Activated T-helper 9 cell treated with anti-CD3 and anti-CD28 coated beads, Interleukin-2, amount 50 U/mL, for 16 hours (primary cell): Measurements from ENCODE around the gene KRT16.
"Not testable (repeated sequence)": the region's sequence is repeated elsewhere in the genome, so short reads cannot be mapped to it uniquely, and the experiment has no call there.

Source experiments
- DNase-seq: peaks from one replicate; pipeline ENCODE4 v3.0.0-alpha.2; 2020; ENCODE audit warnings: low read depth

The KRT16 gene

DNA sequence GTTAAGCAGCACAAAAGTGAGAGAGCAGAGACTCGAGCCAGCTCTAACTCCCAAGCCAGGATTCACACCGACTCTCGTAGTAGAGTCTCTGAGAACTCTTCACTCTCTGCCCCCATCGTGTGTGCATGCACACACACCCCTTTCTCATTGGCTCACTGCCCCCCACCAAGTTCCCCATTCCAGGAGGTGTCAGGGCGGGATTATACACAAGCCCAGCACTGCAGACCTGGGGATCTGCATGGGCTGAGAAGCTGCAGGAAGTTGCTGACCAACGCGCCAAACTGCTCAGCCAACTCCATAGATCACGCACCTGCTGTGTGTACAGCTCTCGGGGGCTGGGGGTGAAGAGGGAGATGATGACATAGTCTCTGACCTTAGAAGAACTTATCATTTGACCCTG, 2.2 kb upstream of the KRT16 start:
- DNase-seq = not testable (repeated sequence)

DNA sequence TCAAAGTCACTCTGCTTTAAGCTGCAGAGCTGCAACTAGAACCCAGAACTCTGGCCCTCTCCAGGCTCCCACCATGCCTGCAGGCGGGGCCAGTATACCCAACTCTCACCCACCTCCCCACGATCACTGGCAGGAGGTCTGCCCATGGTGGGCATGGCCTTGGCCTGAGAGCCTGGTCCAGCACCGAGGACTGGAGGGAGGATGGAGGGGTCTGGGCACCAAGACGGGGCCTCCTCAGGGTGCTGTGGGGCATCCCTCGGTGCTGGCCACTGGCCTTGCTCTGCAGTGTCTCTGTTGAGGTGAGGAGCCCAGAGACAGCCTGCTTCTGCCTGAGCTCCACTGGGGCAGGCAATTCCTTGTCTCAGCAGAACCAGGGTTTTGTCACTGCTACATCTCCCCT, 1.5 kb upstream of the KRT16 start:
- no peak for DNase-seq

DNA sequence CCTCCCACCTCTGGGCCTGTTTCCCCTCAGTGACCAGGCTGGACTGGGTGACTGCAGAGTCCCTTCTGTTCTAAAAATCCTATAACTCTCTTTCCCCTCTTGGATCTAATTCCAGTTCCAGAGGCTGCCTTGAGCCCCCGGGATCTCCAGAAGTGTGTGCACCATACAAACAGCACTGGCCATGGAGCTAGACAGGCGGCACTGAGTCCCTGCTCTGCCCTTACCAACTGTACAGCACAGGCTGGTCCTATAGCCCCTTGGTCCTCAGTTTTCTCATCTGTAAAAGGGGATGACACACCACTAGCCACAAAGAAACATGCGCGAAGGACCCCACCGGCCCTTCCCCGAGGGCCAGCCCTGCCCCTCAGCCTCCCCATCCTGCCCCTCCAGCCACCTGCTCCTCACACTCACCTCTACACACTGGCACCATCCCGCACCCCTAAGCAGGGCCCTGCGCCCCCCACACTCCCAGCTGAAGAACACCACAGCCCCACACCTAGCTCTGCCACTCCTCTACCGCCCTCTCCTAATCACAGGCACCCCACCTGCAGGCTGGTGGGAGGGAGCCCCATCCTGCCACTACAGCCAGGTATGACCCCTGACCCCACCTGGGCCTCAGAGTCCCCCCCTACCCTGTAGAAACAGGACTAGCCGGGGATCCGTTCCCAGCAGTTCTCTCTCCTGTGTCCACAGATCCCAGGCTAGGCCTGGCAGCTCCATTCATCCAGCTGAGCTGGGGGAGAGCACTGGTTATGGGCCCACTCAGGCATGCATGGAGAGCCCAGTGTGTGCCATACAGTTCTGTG, 913 bp upstream of the KRT16 start:
- DNase-seq = no peak

DNA sequence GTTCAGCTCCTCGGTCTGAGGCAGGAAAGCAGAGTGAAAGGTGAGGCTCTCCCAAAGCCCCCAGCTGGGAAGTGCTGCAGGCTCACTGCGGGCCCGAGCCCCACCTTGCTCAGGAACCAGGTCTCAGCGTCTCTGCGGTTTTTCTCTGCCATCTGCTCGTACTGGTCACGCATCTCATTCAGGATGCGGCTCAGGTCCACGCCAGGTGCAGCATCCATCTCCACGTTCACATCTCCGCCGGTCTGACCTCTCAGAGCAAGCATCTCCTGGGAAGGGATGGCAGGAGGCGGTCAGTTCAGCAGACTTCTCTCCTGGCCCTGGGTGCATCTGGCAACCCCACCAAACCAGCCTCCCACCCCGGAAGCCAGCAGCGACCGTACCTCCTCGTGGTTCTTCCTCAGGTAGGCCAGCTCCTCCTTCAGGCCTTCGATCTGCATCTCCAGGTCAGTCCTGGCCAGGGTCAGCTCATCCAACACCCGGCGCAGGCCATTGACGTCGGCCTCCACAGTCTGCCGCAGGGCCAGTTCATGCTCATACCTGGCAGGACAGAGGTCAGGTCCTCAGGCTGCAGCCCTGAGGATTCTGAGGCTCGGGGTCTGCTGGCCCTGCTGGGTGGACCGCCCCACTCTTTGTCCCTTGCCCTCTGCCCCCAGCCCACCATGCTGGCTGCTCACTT, 1.5 kb downstream of the KRT16 start:
- DNase-seq = no peak

DNA sequence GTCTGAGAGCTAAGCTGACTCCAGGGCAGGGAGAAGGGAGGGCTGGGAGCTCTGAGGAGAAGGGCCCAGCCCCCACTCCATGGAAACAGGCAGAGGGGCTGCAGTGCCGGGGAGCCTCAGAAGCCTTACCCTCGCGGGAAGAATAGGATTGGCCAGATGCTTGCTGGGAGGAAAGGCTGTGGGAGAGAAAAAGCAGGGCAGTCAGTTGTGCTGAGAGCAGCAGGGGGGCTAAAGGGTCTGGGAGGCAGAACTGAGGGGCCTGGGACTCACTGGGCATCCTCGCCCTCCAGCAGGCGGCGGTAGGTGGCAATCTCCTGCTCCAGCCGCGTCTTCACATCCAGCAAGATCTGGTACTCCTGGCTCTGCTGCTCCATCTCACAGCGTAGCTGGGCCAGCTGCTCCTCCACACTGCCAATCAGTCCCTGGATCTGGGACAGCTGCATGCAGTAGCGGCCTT, 2.5 kb downstream of the KRT16 start:
- not testable (repeated sequence) for DNase-seq

DNA sequence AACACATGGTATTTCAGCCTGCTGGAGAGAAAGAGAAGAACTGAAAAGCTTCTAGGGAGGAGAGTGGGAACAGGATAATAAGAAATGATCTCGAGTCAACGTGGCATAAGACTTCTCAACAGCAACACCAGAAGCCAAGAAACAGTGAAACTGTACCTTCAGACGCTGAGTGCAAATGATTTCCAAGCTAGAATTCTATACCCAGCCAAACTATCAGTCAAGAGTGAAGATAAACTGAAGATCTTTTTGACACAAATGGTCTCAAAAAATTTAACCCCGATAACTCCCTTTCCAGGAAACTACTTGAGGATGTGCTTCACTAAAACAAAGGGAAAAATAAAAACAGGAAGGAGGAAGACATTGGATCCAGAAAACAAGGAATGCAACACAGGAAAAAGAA, 5.6 kb downstream of the KRT16 start:
- DNase-seq = not testable (repeated sequence)

DNA sequence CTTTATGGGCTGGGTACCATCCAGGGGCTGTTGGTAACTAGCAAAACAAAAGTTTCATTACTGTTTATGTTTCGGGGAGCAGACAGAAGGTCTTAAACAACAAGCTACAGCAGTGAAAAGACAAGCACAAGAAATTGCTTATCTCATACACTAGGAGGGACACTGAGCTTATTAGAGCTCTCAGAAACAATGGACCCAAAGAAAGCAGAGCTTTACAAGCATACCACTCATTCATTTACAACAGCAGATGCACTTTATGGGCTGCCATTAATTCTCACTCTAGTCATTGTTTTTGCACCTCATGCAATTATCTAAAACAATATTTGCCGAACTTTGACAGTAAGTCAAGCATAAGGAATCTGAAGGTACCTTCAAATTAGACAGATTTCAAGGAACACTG, 10.0 kb downstream of the KRT16 start:
- DNase-seq = no peak

DNA sequence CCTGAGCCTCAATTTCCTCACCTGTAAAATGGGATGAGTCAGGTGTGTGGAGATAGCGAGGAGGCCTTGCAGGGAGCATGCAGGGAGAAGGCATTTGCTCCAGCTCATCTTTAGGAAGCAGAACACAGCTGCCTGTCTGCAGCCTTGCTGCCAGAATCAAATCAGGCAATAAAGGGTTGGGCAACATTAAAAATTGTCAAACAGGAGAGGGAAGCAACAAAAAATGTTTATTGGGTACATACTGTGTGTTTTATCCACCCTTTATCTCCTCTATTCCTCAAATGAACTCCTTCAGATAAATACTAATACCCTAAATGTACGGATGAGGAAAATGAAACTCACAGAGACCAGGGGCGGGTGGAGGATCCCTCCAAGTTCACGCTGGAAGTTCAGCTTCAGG, 12.2 kb downstream of the KRT16 start:
- no peak for DNase-seq

DNA sequence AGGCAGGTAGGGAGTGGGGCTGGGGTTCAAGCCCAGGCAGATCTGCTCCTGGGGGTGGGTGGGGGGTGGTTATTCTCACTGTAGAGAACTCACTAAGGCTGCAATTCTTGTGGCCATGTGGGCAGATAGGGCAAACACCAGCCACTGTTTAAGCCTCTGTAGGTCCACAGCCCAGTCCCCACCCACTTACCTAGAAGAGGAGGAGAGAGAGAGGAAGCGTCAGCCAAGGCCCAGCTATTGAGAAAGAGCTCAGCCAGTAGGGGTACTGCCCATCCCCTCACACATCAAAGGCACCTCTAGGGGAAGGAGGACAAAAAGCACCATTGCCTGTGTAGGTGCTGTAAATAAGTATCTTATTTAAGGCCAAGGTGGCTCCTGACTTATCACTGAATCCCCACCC, 12.9 kb downstream of the KRT16 start:
- DNase-seq = no peak

DNA sequence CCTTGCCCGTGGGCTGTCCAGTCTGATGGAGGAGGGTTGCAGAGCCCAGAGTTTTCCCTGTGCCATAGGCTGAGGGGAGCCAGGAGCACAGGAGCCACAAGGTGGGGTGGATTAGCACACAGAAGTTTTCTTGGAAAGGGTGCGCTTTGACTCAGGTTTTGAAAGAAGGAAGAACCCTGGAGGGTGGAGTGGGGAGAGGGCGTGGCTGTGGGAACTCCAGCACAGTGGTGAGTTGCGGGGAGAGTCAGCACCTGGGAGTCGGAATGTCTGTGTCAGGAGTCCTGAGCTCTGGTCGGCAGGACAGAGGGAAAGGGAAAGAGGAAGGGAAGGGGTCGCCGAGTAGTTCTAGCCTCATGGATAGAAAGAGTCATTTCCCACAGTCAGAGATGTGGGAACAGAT, 17.0 kb downstream of the KRT16 start:
- DNase-seq = no peak

DNA sequence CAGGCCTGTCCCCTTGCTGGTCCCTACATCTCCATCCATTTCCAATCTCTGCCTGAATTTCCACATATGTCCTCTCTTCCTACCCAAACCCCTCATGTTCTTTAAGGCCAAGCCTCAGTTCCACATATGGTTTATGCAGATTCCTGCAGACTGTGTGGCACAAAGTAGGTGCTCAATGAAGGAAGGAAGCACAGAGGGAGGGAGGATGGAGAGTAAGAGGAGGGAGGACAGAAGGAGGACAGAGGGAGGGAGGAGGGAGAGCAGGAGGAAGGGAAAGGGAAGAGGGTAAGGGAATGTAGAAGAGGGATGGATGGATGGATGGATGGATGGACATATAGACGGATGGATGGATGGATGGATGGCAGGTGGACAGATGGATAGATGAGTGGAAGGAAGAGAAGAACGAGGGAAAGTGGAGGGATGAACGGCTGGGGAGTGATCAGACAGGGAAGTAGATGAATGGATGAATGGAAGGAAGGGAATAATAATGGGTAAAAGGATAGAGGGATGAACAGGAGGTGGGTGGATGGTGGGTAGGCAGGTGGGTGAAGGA, 18.1 kb downstream of the KRT16 start:
- DNase-seq = no peak

DNA sequence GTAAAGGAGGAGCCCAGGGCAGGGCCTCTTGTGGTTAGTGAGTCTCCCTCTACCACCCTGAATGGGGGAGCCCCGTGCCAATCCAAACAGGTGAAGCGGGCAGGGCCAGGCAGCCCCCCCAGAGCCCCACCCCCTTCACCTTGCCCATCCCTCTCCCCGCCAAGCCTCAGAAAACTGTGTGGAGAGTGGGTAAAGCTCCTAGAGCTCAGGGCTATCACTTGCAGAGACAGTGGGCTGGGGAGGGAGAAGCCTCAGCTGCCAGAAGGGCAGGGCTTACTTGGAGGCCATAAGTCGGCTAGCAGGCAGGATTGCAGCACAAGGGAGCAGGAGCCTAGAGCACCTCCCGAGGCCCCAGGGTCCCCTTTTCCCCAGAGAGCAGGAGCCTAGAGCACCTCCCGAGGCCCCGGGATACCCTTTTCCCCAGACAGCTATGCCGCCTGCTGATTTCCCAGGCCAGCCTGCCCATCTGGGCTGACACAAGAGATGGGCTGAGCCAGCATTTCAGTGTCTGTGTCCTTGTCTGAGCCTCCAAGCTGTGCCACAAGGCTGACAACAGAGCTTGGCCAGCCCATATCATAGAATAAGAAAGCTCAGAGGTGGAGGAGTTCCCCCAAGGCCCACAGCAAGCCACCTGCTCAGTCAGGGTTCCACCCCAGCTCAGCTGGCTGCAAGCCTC, 19.1 kb downstream of the KRT16 start:
- DNase-seq = no peak

DNA sequence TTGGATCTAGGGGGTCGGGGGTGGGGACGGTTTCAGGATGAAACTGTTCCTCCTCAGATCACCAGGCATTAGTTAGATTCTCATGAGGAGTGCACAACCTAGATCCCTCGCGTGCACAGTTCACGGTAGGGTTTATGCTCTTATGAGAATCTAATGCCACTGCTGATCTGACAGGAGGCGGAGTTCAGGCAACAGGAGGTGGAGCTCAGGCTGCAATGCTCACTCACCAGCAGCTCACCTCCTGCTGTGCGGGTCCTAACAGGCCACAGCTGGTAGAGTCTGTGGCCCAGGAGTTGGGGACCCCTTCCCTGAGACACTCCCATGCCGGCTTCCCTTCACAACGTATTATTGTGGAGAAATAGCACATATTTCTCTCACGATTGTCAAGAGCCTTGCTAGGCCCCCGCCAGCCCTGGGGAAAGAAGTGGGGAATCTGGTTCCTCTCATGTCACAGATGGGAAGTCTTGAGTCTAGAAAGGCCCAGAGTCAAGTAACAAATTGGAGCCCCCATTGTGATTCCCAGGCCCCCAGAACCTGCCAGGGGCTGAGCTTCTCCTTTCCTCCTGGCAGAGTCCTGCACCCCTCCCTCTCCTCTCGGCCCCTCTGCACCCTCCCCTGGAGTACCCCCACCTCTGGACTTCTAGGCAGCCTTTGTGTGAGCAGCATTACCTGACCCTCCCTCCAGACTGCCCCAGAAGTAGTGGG, 19.8 kb downstream of the KRT16 start:
- no peak for DNase-seq

DNA sequence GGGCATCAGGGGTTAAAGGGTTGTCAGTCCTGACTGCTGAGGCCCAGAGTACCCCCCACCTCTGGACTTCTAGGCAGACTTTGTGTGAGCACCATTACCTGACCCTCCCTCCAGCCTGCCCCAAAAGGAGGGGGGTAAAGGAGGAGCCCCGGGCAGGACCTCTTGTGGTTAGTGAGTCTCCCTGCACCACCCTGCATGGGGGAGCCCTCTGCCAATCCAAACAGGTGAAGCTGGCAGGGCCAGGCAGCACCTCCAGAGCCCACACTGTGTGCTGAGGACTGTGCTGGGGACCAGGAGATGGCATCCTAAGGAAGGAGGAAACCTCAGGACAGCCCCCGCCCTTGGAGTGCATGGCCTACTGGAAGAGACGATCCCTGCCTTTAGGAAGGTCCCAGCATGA, 23.3 kb downstream of the KRT16 start:
- DNase-seq = no peak

DNA sequence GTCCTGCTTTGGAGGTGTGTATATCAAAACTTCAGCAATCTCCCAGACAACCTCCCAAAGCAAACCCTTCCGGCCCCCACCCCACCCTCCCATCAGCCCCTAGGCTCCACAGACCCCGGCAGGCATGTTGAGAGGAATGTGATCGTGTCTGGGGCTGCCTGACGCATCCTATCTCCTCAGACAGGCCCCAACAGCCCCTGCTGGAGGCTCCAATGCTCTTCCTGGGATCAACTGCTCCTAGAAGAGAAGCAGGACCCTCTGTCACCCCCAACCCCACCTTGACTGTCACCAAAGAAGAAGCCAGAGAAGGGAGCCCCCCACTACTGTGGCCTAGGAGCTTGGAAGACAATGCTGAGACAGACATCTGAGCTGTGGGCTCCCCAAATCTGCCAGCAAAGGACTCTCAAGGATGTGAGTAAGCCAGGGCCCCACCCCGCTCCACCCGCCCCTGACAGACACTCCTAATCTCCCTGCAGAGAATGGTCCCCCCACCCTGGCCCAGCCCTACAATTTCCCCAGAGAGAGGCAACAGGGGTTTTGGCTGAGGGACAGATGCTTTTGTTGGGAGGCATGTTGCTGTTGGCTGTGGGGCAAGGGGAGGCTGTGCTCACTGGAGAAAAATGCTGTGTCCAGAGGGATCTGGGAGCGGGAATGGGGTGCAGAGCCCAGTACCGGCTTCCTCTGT, 24.3 kb downstream of the KRT16 start:
- no peak for DNase-seq

DNA sequence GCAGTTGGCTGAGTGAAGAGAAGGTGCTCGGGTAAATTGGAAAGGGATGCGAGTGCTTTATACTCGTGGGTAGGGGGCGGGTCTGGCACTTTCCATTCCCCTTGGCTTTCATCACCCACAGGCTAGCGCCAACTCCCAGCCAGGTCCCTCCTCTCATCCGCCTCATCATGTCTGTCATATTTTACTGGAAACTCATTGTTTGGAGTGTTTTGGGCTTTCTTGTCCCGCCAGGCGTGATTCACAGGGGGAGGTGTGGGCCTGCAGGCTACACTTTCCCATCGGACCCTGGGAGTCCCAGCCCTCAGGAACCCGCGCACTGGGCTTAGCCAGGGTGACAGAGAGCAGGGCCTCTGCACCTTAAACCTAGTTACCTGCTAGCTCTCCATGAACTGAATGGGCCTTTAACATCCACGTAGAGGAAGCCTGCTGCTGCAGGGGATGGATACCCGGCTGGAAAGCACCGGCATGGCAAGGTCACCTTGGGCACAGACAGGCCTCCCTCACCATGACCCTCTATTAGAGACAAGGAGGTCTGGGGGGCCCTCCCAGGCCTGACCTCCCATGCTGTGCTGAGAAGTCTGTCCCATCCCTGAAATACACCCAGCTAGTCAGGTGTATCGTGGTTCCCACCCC, 25.6 kb downstream of the KRT16 start, which contains the start of gene KRT14:
TSS of gene KRT14 (minus strand) at position 33 of the 633 bp plus-strand sequence. CDS start 61 bp downstream, outside the sequence.
- no peak for DNase-seq

DNA sequence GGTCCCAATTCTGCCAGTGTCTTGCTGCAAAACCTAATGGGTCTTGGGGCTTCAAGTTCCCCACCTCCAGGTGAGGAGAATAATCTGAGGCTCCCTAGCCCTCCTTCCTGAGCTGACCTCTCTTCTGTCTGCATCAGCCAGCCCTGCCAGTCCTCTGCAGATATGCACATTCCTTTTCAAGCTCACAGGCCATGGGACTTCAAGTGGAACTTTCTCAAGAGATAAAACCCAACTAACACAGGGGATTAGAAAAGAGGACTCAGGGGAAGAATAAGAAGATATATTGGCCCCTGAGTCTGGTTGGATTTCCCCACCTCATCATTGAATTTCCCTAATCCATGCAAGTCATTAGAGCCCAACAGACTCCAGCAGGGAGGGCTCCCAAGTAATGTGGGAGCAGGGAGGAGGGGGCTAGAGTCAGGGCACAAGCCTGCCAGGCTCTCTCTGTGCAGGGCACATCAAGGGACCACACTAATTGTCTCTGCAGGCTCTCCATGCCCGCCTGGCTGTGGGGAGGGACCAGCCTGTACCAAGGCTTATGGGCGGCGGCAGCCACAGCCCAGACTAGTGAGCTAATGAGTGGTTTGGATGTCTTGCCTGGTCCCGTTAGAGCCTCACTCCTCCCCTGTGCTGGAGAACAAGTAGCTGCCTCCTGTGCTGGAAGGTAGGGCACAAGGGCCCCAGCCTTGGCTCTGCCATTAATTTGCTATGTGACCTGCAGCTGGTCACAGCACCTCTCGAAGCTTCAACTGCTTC, 27.1 kb downstream of the KRT16 start:
- DNase-seq = no peak

DNA sequence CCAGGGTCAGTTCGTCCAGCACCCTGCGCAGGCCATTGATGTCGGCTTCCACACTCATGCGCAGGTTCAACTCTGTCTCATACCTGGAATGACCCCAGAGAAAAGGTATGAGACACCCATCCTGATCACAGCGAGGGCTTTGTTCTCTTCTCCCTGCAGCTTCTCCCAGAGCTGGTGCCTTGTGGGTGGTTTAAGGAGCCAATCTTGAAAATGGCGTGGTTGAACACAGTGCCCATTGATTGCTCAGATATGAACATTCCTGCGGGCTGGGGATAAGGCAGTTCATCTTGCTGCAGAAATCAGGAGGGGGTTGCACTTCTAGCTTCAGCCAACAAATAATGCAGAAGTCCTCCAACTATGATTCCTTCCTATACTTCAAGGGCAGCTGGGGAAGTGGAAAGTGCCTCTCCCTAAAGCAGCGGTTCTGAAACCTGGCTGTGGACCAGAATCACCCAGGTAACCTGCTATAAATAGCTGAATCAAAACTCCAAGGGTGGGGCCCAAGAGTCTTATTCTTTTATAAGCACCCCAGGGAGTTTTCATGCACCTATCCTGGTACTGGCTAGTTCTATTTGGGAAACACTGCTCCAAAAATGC, 28.1 kb downstream of the KRT16 start:
- DNase-seq = not testable (repeated sequence)
